Fibroblast of gingiva (primary cell): ENCODE data around the gene NR6A1.

ENCODE experiments used
- DNase-seq: peaks from one replicate; pipeline ENCODE4 v3.0.0-alpha.2; 2011; ENCODE audit warnings: low read depth

NR6A1 gene

GRCh38 chr9:124658165-124659017 is 112.7 kb downstream of the NR6A1 start:
- peak; percentile 80 for DNase-seq

DNA sequence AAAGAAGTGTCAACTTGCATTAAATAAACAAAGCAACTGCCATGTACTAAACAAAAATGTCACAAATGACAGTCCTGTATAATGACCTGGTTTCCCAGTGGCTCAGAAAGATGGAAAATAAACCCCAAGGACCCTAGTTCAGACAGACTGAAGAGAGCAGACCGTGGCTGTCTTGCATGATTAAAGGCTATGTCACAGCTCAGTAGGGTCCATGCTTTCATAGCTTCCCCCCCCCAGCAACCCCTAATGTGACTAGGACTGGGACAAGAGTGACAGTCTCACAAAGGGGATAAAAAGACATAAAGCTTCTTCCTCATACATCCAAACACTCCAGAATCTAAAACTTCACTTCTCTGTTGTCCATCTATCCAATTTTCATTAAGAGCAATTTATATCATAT is 113.6 kb downstream of the NR6A1 start:
- DNase-seq = no peak

GRCh38 chr9:124654431-124654830 is 116.7 kb downstream of the NR6A1 start:
- no peak for DNase-seq

- peak; percentile 67 for DNase-seq
These were observed 118.3 kb downstream of the NR6A1 start for GRCh38 chr9:124652615-124653393.

GRCh38 chr9:124652203-124652602 is 118.9 kb downstream of the NR6A1 start:
- DNase-seq = no peak

DNA sequence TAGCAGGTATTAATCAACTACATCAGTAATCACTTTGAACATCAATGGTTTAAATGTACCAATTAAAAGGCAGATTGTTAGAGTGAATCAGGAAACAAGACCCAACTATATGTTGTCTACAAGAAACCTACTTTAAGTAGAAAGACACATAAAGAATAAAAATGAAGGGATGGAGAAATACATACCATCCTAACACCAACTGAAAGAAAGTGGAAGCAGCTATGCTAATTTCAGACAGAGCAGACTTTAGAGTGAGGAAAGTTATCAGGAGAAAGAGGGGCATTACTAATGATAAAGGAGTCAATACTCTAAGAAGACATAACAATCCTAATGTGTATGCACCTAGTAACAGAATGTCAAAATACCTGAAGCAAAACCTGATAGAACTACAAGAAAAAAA is 125.8 kb downstream of the NR6A1 start:
- no peak for DNase-seq

DNA sequence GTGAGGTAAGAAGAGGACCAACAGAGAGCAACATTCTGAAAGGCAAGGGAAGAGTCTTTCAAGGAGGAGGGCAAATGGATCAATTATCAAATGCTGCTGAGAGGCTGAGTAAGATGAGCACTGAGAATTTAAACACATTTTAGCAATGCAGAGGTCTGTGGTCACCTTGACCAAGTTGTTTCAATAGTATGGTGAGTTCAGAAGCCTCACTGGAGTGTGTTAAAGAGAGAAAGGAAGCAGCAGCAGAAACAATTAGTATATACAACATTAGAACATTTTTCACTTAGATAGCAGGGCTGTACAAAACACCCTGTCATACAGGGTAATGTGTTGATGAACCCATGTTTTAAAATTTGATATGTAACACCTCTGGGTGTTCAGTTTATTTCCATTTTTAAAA is 131.5 kb downstream of the NR6A1 start:
- no peak for DNase-seq

- no peak for DNase-seq
These were observed 135.8 kb downstream of the NR6A1 start for GRCh38 chr9:124635285-124635684.

- peak; percentile 7 for DNase-seq
These were observed 139.0 kb downstream of the NR6A1 start for GRCh38 chr9:124632077-124632621.

GRCh38 chr9:124631326-124631725 is 139.8 kb downstream of the NR6A1 start:
- DNase-seq = no peak

- DNase-seq = peak; percentile 37
These were observed 141.5 kb downstream of the NR6A1 start for GRCh38 chr9:124629600-124629999.

DNA sequence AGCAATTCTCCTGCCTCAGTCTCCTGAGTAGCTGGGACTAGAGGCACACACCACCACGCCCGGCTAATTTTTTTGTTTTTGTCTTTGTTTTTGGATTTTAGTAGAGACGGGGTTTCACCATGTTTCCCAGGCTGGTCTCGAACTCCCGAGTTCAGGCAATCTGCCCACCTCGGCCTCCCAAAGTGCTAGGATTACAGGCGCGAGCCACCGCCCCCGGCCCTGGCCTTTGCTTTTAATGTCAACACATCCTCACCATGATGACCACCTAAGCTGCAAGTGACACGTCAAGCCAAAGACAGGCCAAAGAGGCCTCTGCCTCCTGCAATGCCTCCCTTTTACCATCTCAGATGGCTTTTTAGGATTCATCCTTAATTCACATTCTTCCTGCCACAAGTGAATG is 142.4 kb downstream of the NR6A1 start:
- DNase-seq = no peak

DNA sequence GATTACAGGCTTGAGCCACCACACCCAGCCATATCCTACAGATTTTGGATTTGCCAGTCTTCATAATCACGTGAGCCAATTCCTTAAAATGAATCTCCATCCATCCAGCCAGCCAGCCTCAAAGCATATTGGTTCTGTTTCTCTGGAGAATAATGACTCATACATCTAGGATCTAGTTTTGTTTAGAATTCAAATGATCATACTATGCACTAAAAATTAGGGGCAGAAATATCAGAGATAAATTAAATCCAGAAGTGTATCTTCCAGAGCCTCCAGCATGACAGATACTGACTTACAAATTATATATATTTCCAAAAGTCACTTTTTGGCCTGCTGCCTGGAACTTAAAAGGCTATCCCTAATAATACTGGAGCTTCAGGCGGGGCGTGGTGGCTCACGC is 144.8 kb downstream of the NR6A1 start:
- DNase-seq = peak; percentile 64

GRCh38 chr9:124625087-124625486 is 146.0 kb downstream of the NR6A1 start:
- no peak for DNase-seq

DNA sequence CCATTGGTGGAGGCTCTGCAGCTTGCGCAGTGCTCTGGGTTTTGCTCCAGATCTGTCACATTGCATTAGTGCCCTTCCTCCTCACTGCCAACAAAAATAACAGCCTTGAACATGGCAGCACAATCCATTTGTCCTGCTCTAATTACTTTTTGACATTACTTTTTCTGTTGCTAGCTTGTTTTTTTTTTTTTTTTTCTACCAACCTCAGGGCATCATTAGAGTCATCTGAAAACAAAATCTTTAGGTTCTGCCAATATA is 146.4 kb downstream of the NR6A1 start:
- peak; percentile 26 for DNase-seq

DNA sequence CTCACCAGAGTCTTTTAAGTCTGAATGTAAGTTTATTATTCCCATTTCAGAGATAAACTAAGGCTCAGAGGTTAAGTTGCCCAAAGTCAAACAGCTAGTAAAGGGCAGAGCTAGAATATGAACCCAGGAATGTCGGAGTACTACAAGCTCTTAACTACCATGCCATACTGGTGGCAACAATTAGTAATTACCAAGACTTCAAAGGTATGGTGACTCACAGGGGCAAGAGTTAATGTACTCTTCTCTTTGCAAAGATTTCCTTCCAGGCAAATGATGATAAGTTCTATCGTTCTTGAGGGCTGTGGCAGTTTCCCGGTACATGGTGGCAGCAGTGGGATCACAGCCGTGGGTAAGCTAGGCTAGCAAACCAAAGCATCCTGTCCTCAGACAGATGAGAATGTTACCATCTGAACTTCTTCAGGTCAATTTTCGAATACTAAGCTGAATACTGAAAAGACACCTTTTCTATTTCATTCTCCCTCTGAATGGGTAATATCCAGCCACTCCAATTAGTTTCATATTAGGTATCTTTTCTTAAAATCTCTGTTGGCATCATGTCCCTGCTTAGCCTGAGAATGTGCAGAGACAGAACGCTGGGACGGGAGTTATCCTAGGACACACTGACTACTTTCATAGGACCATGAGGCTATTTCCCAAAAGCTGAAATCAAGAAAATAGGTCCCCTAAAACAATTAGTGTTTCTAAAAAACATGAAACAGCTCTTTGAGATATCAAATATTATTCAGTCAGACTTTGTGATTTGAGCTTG is 147.0 kb downstream of the NR6A1 start:
- DNase-seq = no peak

- no peak for DNase-seq
These were observed 148.2 kb downstream of the NR6A1 start for GRCh38 chr9:124622882-124623281.

GRCh38 chr9:124621371-124622328 is 149.5 kb downstream of the NR6A1 start:
- peak; percentile 28 for DNase-seq

- DNase-seq = no peak
These were observed 152.6 kb downstream of the NR6A1 start for GRCh38 chr9:124618476-124618875.

DNA sequence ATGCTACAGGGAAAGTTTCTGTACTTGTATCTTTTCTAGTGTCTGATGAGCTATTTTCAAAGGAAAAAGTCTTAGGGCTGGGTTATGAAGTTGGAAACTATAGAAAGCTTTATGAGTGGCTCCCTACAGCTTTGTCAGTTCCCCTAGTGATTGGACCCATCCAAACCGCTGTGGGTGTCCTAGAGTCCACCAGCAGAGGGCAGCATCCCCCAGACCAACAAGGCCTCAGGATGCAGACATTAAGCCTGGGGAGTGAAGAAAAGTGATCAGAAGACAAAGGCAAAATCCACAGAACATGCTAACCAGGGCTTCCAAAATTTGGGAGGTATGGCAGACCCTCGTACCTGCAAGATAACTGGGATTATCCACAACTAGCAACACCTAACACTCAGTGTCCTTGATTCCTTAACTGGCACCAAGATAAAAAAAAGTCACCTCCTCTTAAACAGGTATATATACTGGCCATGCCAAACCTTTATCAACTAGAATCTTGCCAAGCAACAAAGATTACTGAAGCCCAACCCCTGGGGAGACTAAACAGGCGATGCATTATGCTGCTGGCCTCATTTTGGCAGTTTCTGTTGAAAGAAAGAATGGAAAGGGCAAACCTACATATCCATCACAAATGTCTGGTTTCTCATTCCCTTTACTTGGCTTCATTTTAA is 153.5 kb downstream of the NR6A1 start:
- peak; percentile 61 for DNase-seq

DNA sequence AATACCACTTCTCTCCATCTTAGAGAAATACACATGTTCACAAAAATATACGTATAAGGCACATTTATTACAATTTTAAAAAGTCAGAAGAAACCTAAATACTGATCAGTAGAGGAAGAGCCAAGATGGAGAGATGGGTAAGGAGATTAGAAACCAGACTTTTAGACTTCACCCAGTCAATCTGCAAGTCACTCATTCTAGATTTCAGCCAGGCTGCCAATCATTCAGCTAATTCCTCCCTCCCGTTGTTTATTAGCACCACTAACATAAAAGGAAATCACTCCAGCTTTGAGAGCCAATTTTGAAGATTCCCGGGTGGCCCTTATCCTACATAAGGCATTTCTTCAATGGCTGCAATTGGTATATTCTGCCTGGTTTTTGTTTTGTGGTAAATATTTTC is 154.2 kb downstream of the NR6A1 start:
- DNase-seq = no peak
